Activated CD8-positive, alpha-beta memory T cell treated with anti-CD3 and anti-CD28 coated beads for 36 hours (primary cell): ENCODE measurements around the gene SOD1. TPM values are rescaled to one million over a fixed set of nuclear protein-coding genes. Genes with fewer than 3 reads are reported as not detected.
"Not testable (repeated sequence)": the region's sequence is repeated elsewhere in the genome, so short reads cannot be mapped to it uniquely, and the experiment has no call there.

Source experiments
- CTCF ChIA-PET: fragments of 350-600 bp; sonication (Branson Sonifier 250); formaldehyde crosslinking; loops from one replicate; lab custom pipeline; 2021; ENCODE audit warnings: antibody characterized with exemption; lab: Charles Lee
- POLR2A ChIA-PET: fragments of 350-600 bp; sonication (Branson Sonifier 250); formaldehyde crosslinking; loops from one replicate; lab custom pipeline; 2021; ENCODE audit warnings: antibody characterized with exemption; lab: Charles Lee
- total RNA-seq, 2 experiments: library from RNA; stranded (reverse); gene quantifications; one replicate each; pipeline ENCODE4 v1.2.3, GENCODE V29; 2021

Gene SOD1
- total RNA-seq, result 100 to 1,000 TPM; 300 to 308 TPM

- POLR2A ChIA-PET, result no interaction called here
Observed at GRCh38 chr21:31659536-31660258, at the start of gene SOD1. SOD1 (plus strand) TSS chr21:31659693; CDS start chr21:31659770, 77 bp downstream.

GRCh38 chr21:31611445-31611844, 48.0 kb upstream of the SOD1 start:
- POLR2A ChIA-PET, result no interaction called here
- CTCF ChIA-PET, result no interaction called here

More at GRCh38 chr21:31659536-31660258, at the start of gene SOD1:
- CTCF ChIA-PET, result no interaction called here

- ChIA-PET POLR2A (no interaction called here), CTCF (no interaction called here)
Observed at GRCh38 chr21:31612894-31613785, 46.4 kb upstream of the SOD1 start.

GRCh38 chr21:31614705-31615104, 44.8 kb upstream of the SOD1 start:
- ChIA-PET POLR2A (interaction anchor here (0.6 kb wide), 1 partner anchor 62 kb away, joined by 5 read pairs; no protein-coding TSS in a partner anchor), CTCF (no interaction called here)

- POLR2A ChIA-PET, result no interaction called here
- CTCF ChIA-PET, result no interaction called here
Observed at GRCh38 chr21:31616216-31616615, 43.3 kb upstream of the SOD1 start.

GRCh38 chr21:31618696-31619430, 40.6 kb upstream of the SOD1 start:
- ChIA-PET POLR2A (no interaction called here), CTCF (no interaction called here)

- POLR2A ChIA-PET, result no interaction called here
- CTCF ChIA-PET, result no interaction called here
Observed at GRCh38 chr21:31622397-31622796, 37.1 kb upstream of the SOD1 start.

- POLR2A ChIA-PET, result no interaction called here
Observed at GRCh38 chr21:31623664-31624063, 35.8 kb upstream of the SOD1 start.

GRCh38 chr21:31624181-31624580, 35.3 kb upstream of the SOD1 start:
- ChIA-PET POLR2A (no interaction called here), CTCF (no interaction called here)

More at GRCh38 chr21:31623664-31624063, 35.8 kb upstream of the SOD1 start:
- CTCF ChIA-PET, result no interaction called here

- CTCF ChIA-PET, result no interaction called here
- POLR2A ChIA-PET, result no interaction called here
Observed at GRCh38 chr21:31624961-31625491, 34.5 kb upstream of the SOD1 start.

GRCh38 chr21:31629972-31630711, 29.4 kb upstream of the SOD1 start:
- ChIA-PET CTCF (no interaction called here), POLR2A (no interaction called here)

- CTCF ChIA-PET, result not testable (repeated sequence)
Observed at GRCh38 chr21:31631881-31632280, 27.6 kb upstream of the SOD1 start.

GRCh38 chr21:31634993-31635392, 24.5 kb upstream of the SOD1 start:
- ChIA-PET POLR2A (no interaction called here), CTCF (no interaction called here)

More at GRCh38 chr21:31631881-31632280, 27.6 kb upstream of the SOD1 start:
- POLR2A ChIA-PET, result not testable (repeated sequence)

- POLR2A ChIA-PET, result no interaction called here
- CTCF ChIA-PET, result no interaction called here
Observed at GRCh38 chr21:31636874-31637273, 22.6 kb upstream of the SOD1 start.

- CTCF ChIA-PET, result no interaction called here
- POLR2A ChIA-PET, result no interaction called here
Observed at GRCh38 chr21:31641416-31641922, 18.0 kb upstream of the SOD1 start.

GRCh38 chr21:31644643-31645042, 14.8 kb upstream of the SOD1 start:
- CTCF ChIA-PET, result no interaction called here
- POLR2A ChIA-PET, result no interaction called here

GRCh38 chr21:31647650-31648049, 11.8 kb upstream of the SOD1 start:
- ChIA-PET CTCF (no interaction called here), POLR2A (no interaction called here)

GRCh38 chr21:31650930-31651329, 8.6 kb upstream of the SOD1 start:
- ChIA-PET CTCF (no interaction called here), POLR2A (no interaction called here)

GRCh38 chr21:31651491-31651890, 8.0 kb upstream of the SOD1 start:
- POLR2A ChIA-PET, CTCF ChIA-PET: not testable (repeated sequence)
